H1 (cell line): ENCODE results near the gene PAEP. TPM values are rescaled to one million over a fixed set of nuclear protein-coding genes. Genes with fewer than 3 reads are reported as not detected.

Experiments
- CTCF ChIA-PET: fragments of 300-600 bp; sonication (Branson Sonifier 250); formaldehyde crosslinking; loops from one replicate; lab custom pipeline; 2021; ENCODE audit not compliant: partially characterized antibody; lab: Charles Lee
- POLR2A ChIA-PET: fragments of 300-600 bp; sonication (Branson Sonifier 250); formaldehyde crosslinking; loops from one replicate; lab custom pipeline; 2021; ENCODE audit warnings: inconsistent platforms; ENCODE audit not compliant: partially characterized antibody; lab: Charles Lee
- DNase-seq, 2 experiments: peaks; one replicate each; pipeline versions ENCODE4 v3.0.0 to v3.0.0-alpha.2; 2010 to 2022; ENCODE audit warnings: low spot score in 2 of 2, low read depth in 1 of 2, mixed read lengths in 1 of 2
- FAIRE-seq: peaks from 2 replicates; lab custom pipeline; 2011; peaks lifted over from hg19 to GRCh38; lab: Jason Lieb, UNC
- H2AFZ ChIP-seq: 2 replicates; pipeline ENCODE4 v1.8.1; 2012; ENCODE audit warnings: low read length, inconsistent platforms
- H2AK5ac ChIP-seq: 2 replicates; pipeline ENCODE4 v1.6.1; 2013; ENCODE audit warnings: low read depth, low read length
- H2BK120ac ChIP-seq: replicated peaks from 2 replicates; pipeline ENCODE3; 2013; ENCODE audit warnings: low read depth, low read length, inconsistent platforms
- H2BK12ac ChIP-seq: 2 replicates; pipeline ENCODE4 v1.6.1; 2013; ENCODE audit warnings: low read depth, low read length
- H2BK15ac ChIP-seq: 2 replicates; pipeline ENCODE4 v1.6.1; 2013; ENCODE audit warnings: low read length
- H2BK20ac ChIP-seq: 2 replicates; pipeline ENCODE4 v1.6.1; 2013; ENCODE audit warnings: low read length
- H2BK5ac ChIP-seq: 2 replicates; pipeline ENCODE4 v1.6.1; 2013; ENCODE audit warnings: low read depth, low read length
- H3K14ac ChIP-seq: 2 replicates; pipeline ENCODE4 v1.6.1; 2013; ENCODE audit warnings: inconsistent platforms; ENCODE audit not compliant: insufficient read length
- H3K18ac ChIP-seq: 2 replicates; pipeline ENCODE4 v1.6.1; 2013; ENCODE audit warnings: low read length; ENCODE audit errors: extremely low read depth
- H3K23ac ChIP-seq: 2 replicates; pipeline ENCODE4 v1.6.1; 2013; ENCODE audit warnings: inconsistent platforms; ENCODE audit not compliant: insufficient read length
- H3K23me2 ChIP-seq: 2 replicates; pipeline ENCODE4 v1.6.1; 2013; ENCODE audit warnings: low read depth, low read length
- H3K27ac ChIP-seq: 2 replicates; pipeline ENCODE4 v1.6.1; 2011; ENCODE audit warnings: low read depth, low read length, inconsistent platforms
- H3K27me3 ChIP-seq, 4 experiments: replicated peaks in 1 of 4; 1 replicate in 1 of 4; 2 replicates in 3 of 4; pipeline versions ENCODE4 v1.6.1 to v1.8.1; 2011 to 2013; ENCODE audit warnings: low read length in 3 of 4, mild to moderate bottlenecking in 3 of 4, inconsistent platforms in 2 of 4, mixed read lengths in 2 of 4, moderate library complexity in 1 of 4; ENCODE audit not compliant: control insufficient read depth in 3 of 4, insufficient read depth in 3 of 4; ENCODE audit errors: extremely low read depth in 1 of 4
- H3K36me3 ChIP-seq, 4 experiments: 2 replicates each; pipeline versions ENCODE4 v1.6.1 to v1.8.1; 2011 to 2013; ENCODE audit warnings: mild to moderate bottlenecking in 4 of 4, low read length in 3 of 4, moderate library complexity in 2 of 4, control low read depth in 1 of 4, inconsistent platforms in 1 of 4; ENCODE audit not compliant: insufficient read depth in 4 of 4, control insufficient read depth in 2 of 4
- H3K4ac ChIP-seq: replicated peaks from 2 replicates; pipeline ENCODE3; 2013; ENCODE audit warnings: low read length, low read depth, mixed read lengths, inconsistent platforms; ENCODE audit not compliant: insufficient read length
- H3K4me1 ChIP-seq, 4 experiments: replicated peaks in 1 of 4; 1 replicate in 1 of 4; 2 replicates in 3 of 4; pipeline versions ENCODE4 v1.6.1 to v1.8.1; 2011 to 2013; ENCODE audit warnings: low read length in 3 of 4, inconsistent platforms in 2 of 4, mixed read lengths in 1 of 4; ENCODE audit not compliant: insufficient read depth in 4 of 4, control insufficient read depth in 3 of 4
- H3K4me2 ChIP-seq, 2 experiments: 2 replicates each; pipeline versions ENCODE4 v1.6.1 to v1.8.1; 2011 to 2013; ENCODE audit warnings: low read depth in 2 of 2, low read length in 2 of 2, control low read depth in 1 of 2, inconsistent platforms in 1 of 2, mild to moderate bottlenecking in 1 of 2; ENCODE audit not compliant: insufficient read depth in 1 of 2
- H3K4me3 ChIP-seq, 4 experiments: fragments of 200-600, 300-600 bp in 1 of 4; sonication (generic), shearing (Covaris generic), sonication (Bioruptor Twin) in 1 of 4; 2 replicates each; pipeline versions ENCODE4 v1.5.1 to v1.8.1; 2011 to 2016; ENCODE audit warnings: low read length in 4 of 4, low read depth in 3 of 4, control low read depth in 2 of 4, inconsistent platforms in 2 of 4, mild to moderate bottlenecking in 2 of 4, mixed read lengths in 1 of 4, moderate library complexity in 1 of 4; ENCODE audit not compliant: insufficient read depth in 2 of 4; ENCODE audit errors: extremely low read depth in 1 of 4
- H3K56ac ChIP-seq: replicated peaks from 2 replicates; pipeline ENCODE3; 2013; ENCODE audit warnings: low read depth, mild to moderate bottlenecking, mixed read lengths, low read length, inconsistent platforms; ENCODE audit not compliant: insufficient read length
- H3K79me1 ChIP-seq: 2 replicates; pipeline ENCODE4 v1.6.1; 2013; ENCODE audit warnings: low read depth, low read length, control low read depth
- H3K79me2 ChIP-seq, 2 experiments: 2 replicates each; pipeline versions ENCODE4 v1.6.1 to v1.8.1; 2012 to 2013; ENCODE audit warnings: low read length in 2 of 2, mild to moderate bottlenecking in 2 of 2, inconsistent platforms in 1 of 2; ENCODE audit not compliant: insufficient read depth in 2 of 2, control insufficient read depth in 1 of 2
- H3K9ac ChIP-seq, 4 experiments: replicated peaks in 1 of 4; 1 replicate in 1 of 4; 2 replicates in 3 of 4; pipeline versions ENCODE4 v1.6.1 to v1.8.1; 2011 to 2013; ENCODE audit warnings: low read depth in 3 of 4, low read length in 3 of 4, control low read depth in 2 of 4, mild to moderate bottlenecking in 2 of 4, moderate library complexity in 2 of 4, inconsistent platforms in 1 of 4; ENCODE audit errors: extremely low read depth in 1 of 4
- H3K9me3 ChIP-seq, 2 experiments: 2 replicates each; pipeline versions ENCODE4 v1.6.1 to v1.8.1; 2012 to 2013; ENCODE audit warnings: mild to moderate bottlenecking in 2 of 2, moderate library complexity in 2 of 2, control low read depth in 1 of 2, inconsistent platforms in 1 of 2, low read depth in 1 of 2, low read length in 1 of 2, mixed read lengths in 1 of 2; ENCODE audit not compliant: insufficient read depth in 2 of 2
- H4K20me1 ChIP-seq, 2 experiments: replicated peaks in 1 of 2; 2 replicates each; pipeline versions ENCODE3 to v1.8.1; 2011 to 2013; ENCODE audit warnings: inconsistent platforms in 2 of 2, low read length in 2 of 2, mild to moderate bottlenecking in 1 of 2; ENCODE audit not compliant: insufficient read depth in 2 of 2, control insufficient read depth in 1 of 2
- H4K5ac ChIP-seq: 2 replicates; pipeline ENCODE4 v1.6.1; 2013; ENCODE audit warnings: low read length, low read depth, mixed read lengths, inconsistent platforms; ENCODE audit not compliant: insufficient read length
- H4K8ac ChIP-seq: 2 replicates; pipeline ENCODE4 v1.8.0; 2013; ENCODE audit warnings: mild to moderate bottlenecking, moderate library complexity, low read length, inconsistent platforms; ENCODE audit not compliant: insufficient read depth; ENCODE audit errors: extremely low read depth
- H4K91ac ChIP-seq: replicated peaks from 2 replicates; pipeline ENCODE3; 2013; ENCODE audit warnings: low read length, mixed read lengths, inconsistent platforms; ENCODE audit not compliant: insufficient read length
- EGR1 ChIP-seq: IDR thresholded peaks from 2 replicates; pipeline ENCODE4 v1.6.1; 2011; ENCODE audit warnings: low read depth, low read length, borderline replicate concordance
- KDM4A ChIP-seq: IDR thresholded peaks from one replicate; pipeline ENCODE4 v1.7.1; 2012; ENCODE audit warnings: low read depth, mild to moderate bottlenecking, moderate library complexity, low read length, inconsistent platforms; ENCODE audit not compliant: severe bottlenecking
- NRF1 ChIP-seq: IDR thresholded peaks from 2 replicates; pipeline ENCODE4 v1.6.1; 2011; ENCODE audit warnings: mild to moderate bottlenecking, low read depth, low read length, improper control_type of control experiment
- POU5F1 ChIP-seq: IDR thresholded peaks from 2 replicates; pipeline ENCODE4 v1.6.1; 2011; ENCODE audit warnings: low read depth, mild to moderate bottlenecking, low read length, moderate library complexity
- TAF1 ChIP-seq: IDR thresholded peaks from 2 replicates; pipeline ENCODE4 v1.6.1; 2011; ENCODE audit warnings: mild to moderate bottlenecking, low read depth, low read length
- WGBS, 2 experiments: shearing (Covaris generic) in 1 of 2; methylation state at CpG; one replicate each; pipeline versions ENCODE4 v1.1.6 to v1.1.7; 2013 to 2015; ENCODE audit warnings: low lambda C conversion rate in 2 of 2, mixed read lengths in 2 of 2, inconsistent platforms in 1 of 2, low coverage in 1 of 2, missing lambda C conversion rate in 1 of 2; ENCODE audit not compliant: insufficient replicate concordance in 2 of 2, insufficient coverage in 1 of 2, insufficient read length in 1 of 2; ENCODE audit errors: extremely low coverage in 1 of 2, missing lambda C conversion rate in 1 of 2; 5-methylcytosine and 5-hydroxymethylcytosine counted together
- polyA plus RNA-seq, 7 experiments: library from polyadenylated mRNA; depleted of rRNA in 3 of 7; stranded (reverse) in 5 of 7; unstranded in 2 of 7; fragments of >200 nt in 5 of 7; fragments of 200-250 nt in 2 of 7; gene quantifications; 1 replicate in 5 of 7; 2 replicates in 1 of 7; 4 replicates in 1 of 7; pipeline versions ENCODE4 v1.2.1 to v1.2.3, GENCODE V29; 2011 to 2013; ENCODE audit warnings: missing spikeins in 2 of 7, mixed read lengths in 2 of 7
- total RNA-seq: library from RNA; stranded (reverse); fragmentation: NEBNext Ultra II Directional; extraction: Animal tissue kit (Norgen Biotek cat#: 25700); gene quantifications from 2 replicates; pipeline ENCODE4 v1.2.1, GENCODE V29; 2021

Gene PAEP
- total and polyA plus RNA-seq, 2 of the 8 experiments (the other 6 are each of a cell fraction or from before 2014, with no cell fraction given): not detected

GRCh38 chr9:135536216-135536615 lies 25.3 kb upstream of the PAEP start:
- Histone ChIP-seq H2BK120ac (no peak overlapping the region), H3K56ac (no peak overlapping the region), H2BK12ac (no peak overlapping the region), H4K91ac (no peak overlapping the region), H3K79me2 (no peaks in the 10 kb centered on the region), H2AFZ (no peak overlapping the region), H3K4me1 (peaks cover 0 to 2% (median 0%) of the 10 kb centered on the region in 4 experiments; a peak in 1 of 7 replicates)
- no peak for FAIRE-seq
- no peak for DNase-seq
- TF ChIP-seq TAF1: no peak
- no peak for TF ChIP-seq EGR1
- no peak for TF ChIP-seq POU5F1
- TF ChIP-seq NRF1: no peak
- no peak for TF ChIP-seq KDM4A
- TF ChIP-seq, all 59 proteins: peak for 0
- 87% methylated on average over 8 of the region's 8 CpGs; no CpG with 5 or more reads in 1 of the 2 experiments for WGBS, 2 experiments
- no peaks in the 10 kb centered on the region for H3K23me2 ChIP-seq
- H3K14ac ChIP-seq: no peak overlapping the region
- no peaks in the 10 kb centered on the region for H3K9me3 ChIP-seq
- no peak overlapping the region for H3K27ac ChIP-seq
- no peaks in the 10 kb centered on the region for H4K20me1 ChIP-seq
- ChIA-PET CTCF (no interaction called here), POLR2A (no interaction called here)
- no peak overlapping the region for H3K9ac ChIP-seq
- no peaks in the 10 kb centered on the region for H3K79me1 ChIP-seq
- H3K23ac ChIP-seq: no peak overlapping the region
- no peak overlapping the region for H3K4ac ChIP-seq
- no peak overlapping the region for H2BK15ac ChIP-seq
- no peak overlapping the region for H2BK20ac ChIP-seq
- H3K36me3 ChIP-seq: no peaks in the 10 kb centered on the region
- no peak overlapping the region for H4K5ac ChIP-seq
- no peak overlapping the region for H4K8ac ChIP-seq
- H3K27me3 ChIP-seq: no peaks in the 10 kb centered on the region
- H3K4me3 ChIP-seq: no peak overlapping the region
- H3K18ac ChIP-seq: no peak overlapping the region
- no peak overlapping the region for H2AK5ac ChIP-seq
- H2BK5ac ChIP-seq: no peak overlapping the region
- H3K4me2 ChIP-seq: no peak overlapping the region
